WI38 (cell line): ENCODE measurements around the gene NIPAL1.

Experiments
- H3K4me3 ChIP-seq: 2 replicates; pipeline ENCODE4 v1.5.1; 2011; ENCODE audit warnings: low read depth, mild to moderate bottlenecking, control low read depth, low read length
- CTCF ChIP-seq: IDR thresholded peaks from 2 replicates; pipeline ENCODE4 v1.5.1; 2012; ENCODE audit warnings: low read depth, mild to moderate bottlenecking, control low read depth, low read length

Gene NIPAL1

GRCh38 chr4:48058617-48059530 is 42.3 kb downstream of the NIPAL1 start:
- H3K4me3 ChIP-seq, result no peak overlapping the region
- TF ChIP-seq CTCF, result no peak

GRCh38 chr4:48064349-48064748 is 47.8 kb downstream of the NIPAL1 start:
- H3K4me3 ChIP-seq, result no peak overlapping the region
- TF ChIP-seq CTCF, result no peak

GRCh38 chr4:48065587-48066052 is 49.0 kb downstream of the NIPAL1 start:
- no peak overlapping the region for H3K4me3 ChIP-seq
- TF ChIP-seq CTCF, result no peak

- no peak for TF ChIP-seq CTCF
- H3K4me3 ChIP-seq, result no peak overlapping the region
Measured at GRCh38 chr4:48067536-48067935, 51.0 kb downstream of the NIPAL1 start.

- no peak overlapping the region for H3K4me3 ChIP-seq
- no peak for TF ChIP-seq CTCF
Measured at GRCh38 chr4:48068182-48068581, 51.6 kb downstream of the NIPAL1 start.

- no peak for TF ChIP-seq CTCF
- H3K4me3 ChIP-seq, result no peak overlapping the region
Measured at GRCh38 chr4:48069026-48069425, 52.5 kb downstream of the NIPAL1 start.

GRCh38 chr4:48071191-48071590 is 54.6 kb downstream of the NIPAL1 start:
- no peak overlapping the region for H3K4me3 ChIP-seq
- TF ChIP-seq CTCF, result no peak
